HCT116 (cell line): ENCODE measurements around the gene PIP4K2C. TPM values are rescaled to one million over a fixed set of nuclear protein-coding genes. Genes with fewer than 3 reads are reported as not detected.
A peak's percentile ranks its signal among the peaks of the same experiment; 100 is the strongest.

Experiments used
- ATAC-seq: fragments of 200-7000 bp; cut with Tn5 transposase; 2 replicates; pipeline ENCODE4 v1.9.1; 2020; ENCODE audit warnings: mild to moderate bottlenecking, moderate library complexity
- BruUV-seq: library from RNA; stranded (reverse); fragments of 400-500 nt; replicated peaks from 2 replicates; lab custom pipeline; 2021; lab: Mats Ljungman, UMichigan
- CTCF ChIA-PET: fragments of 300-600 bp; sonication (Branson Sonifier 250); formaldehyde crosslinking; loops from one replicate; lab custom pipeline; 2021; ENCODE audit warnings: antibody characterized with exemption; lab: Charles Lee
- POLR2A ChIA-PET: fragments of 300-600, 350-600 bp; sonication (Branson Sonifier 250); formaldehyde crosslinking; loops from one replicate; lab custom pipeline; 2021; ENCODE audit warnings: antibody characterized with exemption; lab: Charles Lee
- RAD21 ChIA-PET, 2 experiments: fragments of 300-600 bp; sonication (Branson Sonifier 250); formaldehyde crosslinking; loops; one replicate each; lab custom pipeline; 2023; ENCODE audit warnings: low total read pairs in 2 of 2; ENCODE audit not compliant: uncharacterized antibody in 2 of 2, unreplicated experiment in 2 of 2, low non-redundant PET in 1 of 2; lab: Charles Lee
- DNase-seq: peaks from one replicate; pipeline ENCODE4 v3.0.0-alpha.2; 2010; ENCODE audit warnings: low read depth, low spot score
- H2AFZ ChIP-seq: fragments of 200-600 bp; shearing (Covaris generic), sonication (generic); 2 replicates; pipeline ENCODE4 v1.6.1; 2017; ENCODE audit warnings: low read depth, mixed run types, mixed read lengths, antibody characterized with exemption, low read length; ENCODE audit not compliant: poor library complexity, severe bottlenecking
- H3K27ac ChIP-seq: 2 replicates; pipeline ENCODE4 v1.5.1; 2012; ENCODE audit warnings: low read depth, low read length
- H3K27me3 ChIP-seq: fragments of 200-600 bp; sonication (generic); 2 replicates; pipeline ENCODE4 v1.6.1; 2016; ENCODE audit warnings: mixed run types, low read length, mixed read lengths; ENCODE audit not compliant: insufficient read depth
- H3K36me3 ChIP-seq, 2 experiments: fragments of 200-500 bp in 1 of 2; fragments of 200-600 bp in 1 of 2; sonication (Bioruptor generic) in 1 of 2; sonication (generic) in 1 of 2; 2 replicates each; pipeline versions ENCODE4 v1.5.1 to v1.6.1; 2014 to 2016; ENCODE audit warnings: low read length in 2 of 2, inconsistent platforms in 1 of 2, mixed read lengths in 1 of 2, mixed run types in 1 of 2; ENCODE audit not compliant: insufficient read depth in 2 of 2, control insufficient read depth in 1 of 2
- H3K4me1 ChIP-seq, 2 experiments: fragments of 200-600 bp in 1 of 2; sonication (generic) in 1 of 2; 2 replicates each; pipeline versions ENCODE4 v1.5.1 to v1.6.1; 2012 to 2017; ENCODE audit warnings: low read length in 2 of 2, inconsistent platforms in 1 of 2, mild to moderate bottlenecking in 1 of 2, mixed read lengths in 1 of 2, mixed run types in 1 of 2, moderate library complexity in 1 of 2; ENCODE audit not compliant: insufficient read depth in 2 of 2, control insufficient read depth in 1 of 2
- H3K4me2 ChIP-seq: fragments of 200-600 bp; sonication (generic); 2 replicates; pipeline ENCODE4 v1.6.1; 2017; ENCODE audit warnings: mixed run types, low read length, mixed read lengths
- H3K4me3 ChIP-seq, 2 experiments: fragments of 200-600 bp in 1 of 2; sonication (generic) in 1 of 2; replicated peaks in 1 of 2; 2 replicates each; pipeline ENCODE4 v1.5.1; 2011 to 2016; ENCODE audit warnings: low read length in 2 of 2, control low read depth in 1 of 2, low read depth in 1 of 2, mild to moderate bottlenecking in 1 of 2, mixed read lengths in 1 of 2, mixed run types in 1 of 2
- H3K79me2 ChIP-seq: fragments of 200-600 bp; sonication (generic); 2 replicates; pipeline ENCODE4 v1.6.1; 2017; ENCODE audit warnings: mild to moderate bottlenecking, mixed run types, low read length, moderate library complexity, mixed read lengths; ENCODE audit not compliant: insufficient read depth
- H3K9ac ChIP-seq: fragments of 200-600 bp; sonication (generic); 2 replicates; pipeline ENCODE4 v1.6.1; 2016; ENCODE audit warnings: low read length, mixed read lengths
- H3K9me2 ChIP-seq: fragments of 200-600 bp; sonication (generic), shearing (Covaris generic); 2 replicates; pipeline ENCODE4 v1.6.1; 2017; ENCODE audit warnings: mixed run types, mild to moderate bottlenecking, moderate library complexity; ENCODE audit not compliant: insufficient read depth
- H3K9me3 ChIP-seq, 2 experiments: fragments of 200-500 bp in 1 of 2; fragments of 200-600 bp in 1 of 2; sonication (Bioruptor generic) in 1 of 2; sonication (generic) in 1 of 2; 2 replicates each; pipeline ENCODE4 v1.6.1; 2014 to 2017; ENCODE audit warnings: low read length in 2 of 2, mixed read lengths in 2 of 2, inconsistent platforms in 1 of 2, low read depth in 1 of 2, mild to moderate bottlenecking in 1 of 2, mixed run types in 1 of 2, moderate library complexity in 1 of 2; ENCODE audit not compliant: control insufficient read depth in 1 of 2, insufficient read depth in 1 of 2
- H4K20me1 ChIP-seq: fragments of 200-600 bp; sonication (generic), shearing (Covaris generic); 2 replicates; pipeline ENCODE4 v1.6.1; 2017; ENCODE audit warnings: mixed run types, mild to moderate bottlenecking, moderate library complexity; ENCODE audit not compliant: insufficient read depth
- CBX3 ChIP-seq: IDR thresholded peaks from 2 replicates; pipeline ENCODE4 v1.6.1; 2012; ENCODE audit warnings: low read depth
- CEBPB ChIP-seq: IDR thresholded peaks from 2 replicates; pipeline ENCODE4 v1.6.1; 2012; ENCODE audit warnings: low read depth
- EGR1 ChIP-seq: IDR thresholded peaks from 2 replicates; pipeline ENCODE4 v1.6.1; 2012; ENCODE audit warnings: low read depth
- POLR2A ChIP-seq: IDR thresholded peaks from 2 replicates; pipeline ENCODE4 v1.7.0; 2011; ENCODE audit warnings: borderline replicate concordance; ENCODE audit not compliant: insufficient read depth, insufficient read length; ENCODE audit errors: extremely low read depth
- POLR2AphosphoS5 ChIP-seq: IDR thresholded peaks from 2 replicates; pipeline ENCODE4 v1.6.1; 2011; ENCODE audit warnings: mild to moderate bottlenecking, low read depth, low read length, moderate library complexity
- SIN3A ChIP-seq: IDR thresholded peaks from 2 replicates; pipeline ENCODE4 v1.6.1; 2012; ENCODE audit warnings: low read depth
- SP1 ChIP-seq: IDR thresholded peaks from 2 replicates; pipeline ENCODE4 v1.6.1; 2012; ENCODE audit warnings: low read depth
- TCF7L2 ChIP-seq: IDR thresholded peaks from 2 replicates; pipeline ENCODE4 v1.7.0; 2011; ENCODE audit warnings: borderline replicate concordance, inconsistent platforms; ENCODE audit not compliant: insufficient read depth, insufficient read length; ENCODE audit errors: extremely low read depth
- ZFX ChIP-seq: fragments of 450-650 bp; IDR thresholded peaks from 2 replicates; pipeline ENCODE4 v1.6.1; 2017
- intact Hi-C: fragments of 100-400 bp; cut with micrococcal nuclease; formaldehyde crosslinking; loops from 2 replicates; pipeline ENCODE4 v1.10.0; 2022
- total RNA-seq: library from RNA; stranded (reverse); gene quantifications from one replicate; pipeline ENCODE4 v1.2.1, GENCODE V29; 2021; ENCODE audit not compliant: unreplicated experiment
- TF ChIP-seq, protein P1 (sequence below): IDR thresholded peaks from 2 replicates; pipeline ENCODE4 v1.6.1; 2012
- TF ChIP-seq, protein P2 (sequence below), 3 experiments: fragments of 200-600 bp in 1 of 3; sonication (generic) in 1 of 3; IDR thresholded peaks in 2 of 3; conservative IDR thresholded peaks in 1 of 3; 2 replicates each; pipeline ENCODE4 v1.5.1; 2012 to 2017; ENCODE audit warnings: low read depth in 2 of 3, low read length in 2 of 3, antibody characterized with exemption in 1 of 3, borderline replicate concordance in 1 of 3, control low read depth in 1 of 3, mild to moderate bottlenecking in 1 of 3, mixed read lengths in 1 of 3, mixed run types in 1 of 3, moderate library complexity in 1 of 3; ENCODE audit not compliant: insufficient read depth in 1 of 3
- TF ChIP-seq, protein P3 (sequence below): IDR thresholded peaks from 2 replicates; pipeline ENCODE4 v1.6.1; 2012

Gene PIP4K2C
- total RNA-seq, 1 experiment from 2014 or later, result 38.4 TPM

DNA sequence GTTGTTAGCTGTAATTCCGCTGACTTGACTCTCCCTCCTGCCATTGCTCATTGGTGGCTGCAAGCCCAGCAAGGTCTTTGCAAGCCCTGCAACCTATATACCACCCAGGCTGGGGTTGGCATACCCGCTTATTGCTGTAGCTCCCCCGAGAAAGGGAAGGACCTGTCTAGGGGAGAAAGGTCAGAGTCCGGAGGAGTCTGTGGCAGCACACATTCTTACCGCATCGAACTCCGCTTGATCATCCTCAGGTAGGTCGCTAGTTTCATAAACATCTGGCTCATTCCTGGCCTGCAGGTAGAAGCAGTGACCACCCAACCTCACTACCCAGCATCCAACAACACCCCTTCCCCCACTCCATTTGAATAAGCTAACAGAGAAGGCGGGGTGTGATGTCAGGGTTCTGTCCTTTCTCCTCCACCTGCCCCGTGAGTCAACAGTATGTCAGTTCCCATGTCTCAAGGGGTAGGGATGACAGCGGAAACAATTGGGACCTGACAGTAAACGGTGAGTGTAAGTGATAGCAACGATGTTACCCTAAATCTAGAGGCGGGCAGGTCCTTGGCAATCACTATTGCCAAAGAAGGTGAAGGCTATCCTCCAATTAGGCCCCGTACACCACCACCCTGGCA, 45.1 kb upstream of the PIP4K2C start:
- H3K4me1 ChIP-seq, result peaks cover 9 to 28% of the 10 kb centered on the region in 2 experiments
- peak overlapping the region; percentile 78 to 92 for H3K4me3 ChIP-seq
- no peak overlapping the region for H2AFZ ChIP-seq
- H3K36me3 ChIP-seq, result peaks cover 3 to 4% of the 10 kb centered on the region in 2 experiments; a peak in 2 of 4 replicates
- peak overlapping the region; percentile 83 for H3K9ac ChIP-seq
- ChIA-PET POLR2A (interaction anchor here (1.0 to 2.5 kb wide), 4 partner anchors 13 to 44 kb away, joined by 4 to 8 read pairs (median 4); no protein-coding TSS in a partner anchor), CTCF (interaction anchor here (0.7 kb wide), 1 partner anchor 23 kb away, joined by 3 read pairs; no protein-coding TSS in a partner anchor), RAD21 (interaction anchor here in 1 of 2 experiments (1.0 kb wide), 1 partner anchor 37 kb away, joined by 3 read pairs; no protein-coding TSS in a partner anchor)
- DNase-seq (no peak), ATAC-seq (no peak)
- TF ChIP-seq SIN3A (peak; percentile 45; the same call in 1 of the 2 replicates), EGR1 (no peak)
- TF ChIP-seq, protein P1, sequence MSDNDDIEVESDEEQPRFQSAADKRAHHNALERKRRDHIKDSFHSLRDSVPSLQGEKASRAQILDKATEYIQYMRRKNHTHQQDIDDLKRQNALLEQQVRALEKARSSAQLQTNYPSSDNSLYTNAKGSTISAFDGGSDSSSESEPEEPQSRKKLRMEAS, result no peak
- peak overlapping the region; percentile 67 for H3K27ac ChIP-seq
- H3K27me3 ChIP-seq, result no peaks in the 10 kb centered on the region
- no TSS peak for BruUV-seq
- no peaks in the 10 kb centered on the region for H3K9me3 ChIP-seq
- H3K9me2 ChIP-seq, result no peaks in the 10 kb centered on the region
- no peaks in the 10 kb centered on the region for H4K20me1 ChIP-seq
- intact Hi-C loops, result no loop called here
- H3K79me2 ChIP-seq, result peaks cover 24% of the 10 kb centered on the region
- peak overlapping the region; percentile 76 for H3K4me2 ChIP-seq

DNA sequence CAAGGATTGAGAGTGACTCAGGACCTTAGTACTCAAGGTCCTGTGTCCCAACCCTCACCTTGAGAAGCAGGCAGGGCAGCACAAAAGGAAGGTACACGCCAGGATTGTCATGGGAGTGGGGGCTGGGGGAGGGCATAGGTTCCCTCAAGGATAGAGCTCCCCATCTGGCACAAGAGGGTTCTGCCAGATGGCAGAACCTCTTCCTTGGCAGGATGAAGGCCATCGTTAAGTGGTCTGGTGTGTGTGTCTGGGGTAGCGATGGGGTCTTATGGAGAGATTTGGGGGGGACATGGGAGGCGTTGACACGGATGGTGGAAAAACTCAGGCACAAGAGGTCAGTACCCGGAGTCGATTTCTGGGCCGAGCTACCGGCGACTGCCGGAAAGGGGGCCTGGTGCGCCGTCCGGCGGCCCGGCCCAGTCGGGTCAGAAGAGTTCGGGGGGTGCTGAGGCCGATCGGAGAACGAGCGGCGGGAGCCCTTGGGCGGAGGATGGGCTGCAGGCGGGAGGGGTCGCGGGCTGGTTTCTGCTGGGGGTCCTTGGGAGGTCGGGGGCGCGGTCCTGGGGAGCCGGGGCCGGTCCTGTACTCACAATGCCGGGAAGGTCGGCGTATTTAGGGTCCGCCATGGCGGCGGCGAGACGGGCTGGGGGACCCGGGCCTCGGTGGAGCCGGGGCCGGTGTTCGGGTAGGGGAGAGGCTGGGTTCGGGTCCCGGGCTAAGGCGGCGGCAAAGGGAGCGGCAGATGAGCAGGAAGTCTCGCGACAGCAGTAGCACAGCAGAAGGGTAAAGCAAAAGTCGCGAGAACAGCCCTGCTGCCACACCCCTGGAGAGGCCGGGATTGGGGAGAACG, 44.3 kb upstream of the PIP4K2C start, which contains the start of gene DCTN2:
Gene DCTN2 (minus strand): TSS at position 755 of the 850 bp plus-strand sequence. CDS start 129 bp downstream, at position 626.
- Histone ChIP-seq H2AFZ (peak within 1 kb of the TSS; percentile 100), H3K4me1 (peaks cover 9 to 28% of the 10 kb centered on the region in 2 experiments), H3K4me2 (peak within 1 kb of the TSS; percentile 76), H3K9ac (peak within 1 kb of the TSS; percentile 83), H3K9me2 (no peaks in the 10 kb centered on the region), H4K20me1 (no peaks in the 10 kb centered on the region), H3K79me2 (peaks cover 24% of the 10 kb centered on the region), H3K36me3 (peaks cover under 1 to 3% of the 10 kb centered on the region in 2 experiments; a peak in 2 of 4 replicates), H3K9me3 (no peaks in the 10 kb centered on the region), H3K27ac (peak within 1 kb of the TSS; percentile 67), H3K4me3 (peak within 1 kb of the TSS; percentile 78 to 92), H3K27me3 (no peaks in the 10 kb centered on the region)
- CTCF ChIA-PET, result interaction anchor here (0.6 to 1.0 kb wide), 4 partner anchors 23 to 427 kb away, joined by 3 to 7 read pairs (median 4); no protein-coding TSS in a partner anchor
- RAD21 ChIA-PET, result interaction anchor here in 1 of 2 experiments (1.0 kb wide), 1 partner anchor 36 kb away, joined by 3 read pairs; no protein-coding TSS in a partner anchor
- DNase-seq (peak; percentile 92), ATAC-seq (peak; percentile 92)
- intact Hi-C loops, result no loop called here
- BruUV-seq, result no TSS peak
- POLR2A ChIA-PET, result interaction anchor here (1.0 to 2.5 kb wide), 4 partner anchors 14 to 44 kb away, joined by 4 to 8 read pairs (median 4); no protein-coding TSS in a partner anchor
- TF ChIP-seq POLR2AphosphoS5, result peak; percentile 66
- TF ChIP-seq SP1, result peak; percentile 63; the same call in 1 of the 2 replicates
- TF ChIP-seq, protein P2, sequence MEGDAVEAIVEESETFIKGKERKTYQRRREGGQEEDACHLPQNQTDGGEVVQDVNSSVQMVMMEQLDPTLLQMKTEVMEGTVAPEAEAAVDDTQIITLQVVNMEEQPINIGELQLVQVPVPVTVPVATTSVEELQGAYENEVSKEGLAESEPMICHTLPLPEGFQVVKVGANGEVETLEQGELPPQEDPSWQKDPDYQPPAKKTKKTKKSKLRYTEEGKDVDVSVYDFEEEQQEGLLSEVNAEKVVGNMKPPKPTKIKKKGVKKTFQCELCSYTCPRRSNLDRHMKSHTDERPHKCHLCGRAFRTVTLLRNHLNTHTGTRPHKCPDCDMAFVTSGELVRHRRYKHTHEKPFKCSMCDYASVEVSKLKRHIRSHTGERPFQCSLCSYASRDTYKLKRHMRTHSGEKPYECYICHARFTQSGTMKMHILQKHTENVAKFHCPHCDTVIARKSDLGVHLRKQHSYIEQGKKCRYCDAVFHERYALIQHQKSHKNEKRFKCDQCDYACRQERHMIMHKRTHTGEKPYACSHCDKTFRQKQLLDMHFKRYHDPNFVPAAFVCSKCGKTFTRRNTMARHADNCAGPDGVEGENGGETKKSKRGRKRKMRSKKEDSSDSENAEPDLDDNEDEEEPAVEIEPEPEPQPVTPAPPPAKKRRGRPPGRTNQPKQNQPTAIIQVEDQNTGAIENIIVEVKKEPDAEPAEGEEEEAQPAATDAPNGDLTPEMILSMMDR (IDR thresholded peaks at IDR 0.05 in 2 of 3, conservative IDR thresholded peaks at IDR 0.05 in 1 of 3; ENCODE audit: borderline replicate concordance in 1 of 3, insufficient read depth in 1 of 3, low read depth in 2 of 3, low read length in 2 of 3), result peak in 2 of 3 experiments; percentile 5 to 18; a peak in 2 of 6 replicates
- peak; percentile 69 for TF ChIP-seq ZFX
- TF ChIP-seq, protein P3, sequence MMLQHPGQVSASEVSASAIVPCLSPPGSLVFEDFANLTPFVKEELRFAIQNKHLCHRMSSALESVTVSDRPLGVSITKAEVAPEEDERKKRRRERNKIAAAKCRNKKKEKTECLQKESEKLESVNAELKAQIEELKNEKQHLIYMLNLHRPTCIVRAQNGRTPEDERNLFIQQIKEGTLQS, result no peak
- TF ChIP-seq CEBPB, result no peak
- TF ChIP-seq TCF7L2, result peak; percentile 68
- peak; percentile 26; the same call in 1 of the 2 replicates for TF ChIP-seq SIN3A
- peak; percentile 41 for TF ChIP-seq POLR2A
- no peak for TF ChIP-seq CBX3
